HepG2 (cell line): ENCODE results near the gene RARS2. TPM values are rescaled to one million over a fixed set of nuclear protein-coding genes. Genes with fewer than 3 reads are reported as not detected.

Source experiments
- CAMTA2 ChIP-seq: sonication (generic); formaldehyde crosslinking; IDR thresholded peaks from 2 replicates; pipeline ENCODE4 v1.4.0; 2020; ENCODE audit warnings: mild to moderate bottlenecking, missing genetic modification reagents, borderline replicate concordance
- CCDC6 ChIP-seq: sonication (generic); formaldehyde crosslinking; IDR thresholded peaks from 2 replicates; pipeline ENCODE4 v1.8.1; 2022; ENCODE audit warnings: mild to moderate bottlenecking, missing genetic modification reagents, moderate library complexity
- HCFC1 ChIP-seq: fragments of 150-350 bp; IDR thresholded peaks from 2 replicates; pipeline ENCODE4 v1.6.1; 2014; ENCODE audit warnings: low read depth, low read length
- KAT2B ChIP-seq: fragments of 150-350 bp; IDR thresholded peaks from 2 replicates; pipeline ENCODE4 v1.6.1; 2014; ENCODE audit warnings: low read depth, low read length, borderline replicate concordance
- LCORL ChIP-seq, 2 experiments: fragments of 450-650 bp in 1 of 2; sonication (generic) in 1 of 2; formaldehyde crosslinking in 1 of 2; IDR thresholded peaks; 2 replicates each; pipeline versions ENCODE4 v1.5.0 to v1.6.1; 2017 to 2020; ENCODE audit warnings: antibody characterized with exemption in 1 of 2, missing genetic modification reagents in 1 of 2
- MAF1 ChIP-seq: sonication (generic); formaldehyde crosslinking; IDR thresholded peaks from 2 replicates; pipeline ENCODE4 v1.5.0; 2020; ENCODE audit warnings: missing genetic modification reagents, borderline replicate concordance
- NCOA1 ChIP-seq: sonication (generic); formaldehyde crosslinking; IDR thresholded peaks from 2 replicates; pipeline ENCODE4 v1.9.0; 2021; ENCODE audit warnings: missing genetic modification reagents
- NFYC ChIP-seq: IDR thresholded peaks from 2 replicates; pipeline ENCODE4 v1.6.1; 2016; ENCODE audit warnings: missing genetic modification reagents, missing compliant biosample characterization
- POLR2G ChIP-seq: fragments of 200-400 bp; formaldehyde crosslinking; IDR thresholded peaks from 2 replicates; pipeline ENCODE4 v1.6.1; 2018; ENCODE audit warnings: mild to moderate bottlenecking, low read depth, low read length, moderate library complexity
- TSC22D2 ChIP-seq: sonication (generic); formaldehyde crosslinking; IDR thresholded peaks from 2 replicates; pipeline ENCODE4 v1.5.1; 2020; ENCODE audit warnings: missing genetic modification reagents, mild to moderate bottlenecking, borderline replicate concordance
- ZNF367 ChIP-seq: sonication (generic); formaldehyde crosslinking; IDR thresholded peaks from 2 replicates; pipeline ENCODE4 v1.4.0; 2020; ENCODE audit warnings: missing genetic modification reagents, borderline replicate concordance
- ZSCAN21 ChIP-seq: sonication (generic); formaldehyde crosslinking; IDR thresholded peaks from 2 replicates; pipeline ENCODE4 v1.8.0; 2022; ENCODE audit warnings: mild to moderate bottlenecking, missing genetic modification reagents, moderate library complexity, borderline replicate concordance
- polyA plus RNA-seq, 8 experiments: library from polyadenylated mRNA; depleted of rRNA in 3 of 8; stranded (reverse) in 7 of 8; unstranded in 1 of 8; fragments of >200 nt; fragmentation: Illumina TruSeq in 4 of 8; extraction: Trizol in 4 of 8; gene quantifications; 2 replicates each; pipeline versions ENCODE4 v1.2.1 to v1.2.3, GENCODE V29; 2011 to 2016; ENCODE audit warnings: low read depth in 4 of 8, missing spikeins in 1 of 8, mixed read lengths in 1 of 8; ENCODE audit not compliant: insufficient read depth in 1 of 8
- total RNA-seq, 5 experiments: library from RNA; depleted of rRNA; stranded (reverse); fragments of >200 nt; fragmentation: Illumina TruSeq; extraction: Trizol; gene quantifications; 2 replicates each; pipeline ENCODE4 v1.2.3, GENCODE V29; 2016; ENCODE audit warnings: low read depth in 1 of 5
- TF ChIP-seq, protein P1 (sequence below): sonication (generic); formaldehyde crosslinking; IDR thresholded peaks from 2 replicates; pipeline ENCODE4 v1.5.0; 2020; ENCODE audit warnings: missing genetic modification reagents, mild to moderate bottlenecking, borderline replicate concordance
- TF ChIP-seq, protein P2 (sequence below): sonication (generic); formaldehyde crosslinking; IDR thresholded peaks from 2 replicates; pipeline ENCODE4 v1.4.0; 2020; ENCODE audit warnings: missing genetic modification reagents, borderline replicate concordance
- TF ChIP-seq, protein P3 (sequence below): IDR thresholded peaks from 2 replicates; pipeline ENCODE4 v1.6.1; 2016; ENCODE audit warnings: low read depth
- TF ChIP-seq, protein P4 (sequence below): sonication (generic); formaldehyde crosslinking; conservative IDR thresholded peaks from 2 replicates; pipeline ENCODE4 v1.4.0; 2020; ENCODE audit warnings: missing genetic modification reagents

The RARS2 gene
- total and polyA plus RNA-seq, 2 of the 13 experiments (the other 11 are each of a cell fraction or from before 2014, with no cell fraction given): 23.4 to 80.1 TPM

DNA sequence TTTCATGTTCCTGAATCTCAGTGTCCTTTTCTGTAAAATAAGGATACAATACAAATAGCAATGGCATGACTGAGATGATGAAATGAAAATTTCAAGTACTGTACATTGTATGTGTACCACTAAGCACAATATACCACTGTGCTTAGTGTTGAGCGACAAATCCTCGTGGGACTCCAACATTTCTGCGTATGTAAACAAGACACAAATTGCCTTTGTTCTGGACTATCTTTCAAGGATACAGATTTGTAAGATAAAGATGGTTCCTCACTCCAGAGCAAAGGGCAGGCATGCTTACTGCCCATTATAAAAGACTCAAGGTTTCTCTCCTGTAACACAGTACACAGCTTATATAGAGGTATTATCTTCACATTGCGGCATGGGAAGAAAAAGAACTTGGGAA, 6.0 kb downstream of the RARS2 start (continued):
- TF ChIP-seq, protein P1, sequence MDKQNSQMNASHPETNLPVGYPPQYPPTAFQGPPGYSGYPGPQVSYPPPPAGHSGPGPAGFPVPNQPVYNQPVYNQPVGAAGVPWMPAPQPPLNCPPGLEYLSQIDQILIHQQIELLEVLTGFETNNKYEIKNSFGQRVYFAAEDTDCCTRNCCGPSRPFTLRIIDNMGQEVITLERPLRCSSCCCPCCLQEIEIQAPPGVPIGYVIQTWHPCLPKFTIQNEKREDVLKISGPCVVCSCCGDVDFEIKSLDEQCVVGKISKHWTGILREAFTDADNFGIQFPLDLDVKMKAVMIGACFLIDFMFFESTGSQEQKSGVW: no peak
- TF ChIP-seq NCOA1 (no peak), NFYC (CRISPR knock-in tag) (no peak), TSC22D2 (CRISPR knock-in tag) (no peak), CAMTA2 (CRISPR knock-in tag) (no peak), CCDC6 (no peak), LCORL (IDR thresholded peaks at IDR 0.05) (no peak), LCORL (CRISPR knock-in tag; IDR thresholded peaks at IDR 0.05) (no peak; the same call in 1 of the 2 replicates), KAT2B (no peak), HCFC1 (no peak), POLR2G (no peak), MAF1 (no peak), ZNF367 (CRISPR knock-in tag) (no peak), ZSCAN21 (CRISPR knock-in tag) (no peak)
- TF ChIP-seq, protein P2, sequence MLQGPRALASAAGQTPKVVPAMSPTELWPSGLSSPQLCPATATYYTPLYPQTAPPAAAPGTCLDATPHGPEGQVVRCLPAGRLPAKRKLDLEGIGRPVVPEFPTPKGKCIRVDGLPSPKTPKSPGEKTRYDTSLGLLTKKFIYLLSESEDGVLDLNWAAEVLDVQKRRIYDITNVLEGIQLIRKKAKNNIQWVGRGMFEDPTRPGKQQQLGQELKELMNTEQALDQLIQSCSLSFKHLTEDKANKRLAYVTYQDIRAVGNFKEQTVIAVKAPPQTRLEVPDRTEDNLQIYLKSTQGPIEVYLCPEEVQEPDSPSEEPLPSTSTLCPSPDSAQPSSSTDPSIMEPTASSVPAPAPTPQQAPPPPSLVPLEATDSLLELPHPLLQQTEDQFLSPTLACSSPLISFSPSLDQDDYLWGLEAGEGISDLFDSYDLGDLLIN: no peak
- TF ChIP-seq, protein P3, sequence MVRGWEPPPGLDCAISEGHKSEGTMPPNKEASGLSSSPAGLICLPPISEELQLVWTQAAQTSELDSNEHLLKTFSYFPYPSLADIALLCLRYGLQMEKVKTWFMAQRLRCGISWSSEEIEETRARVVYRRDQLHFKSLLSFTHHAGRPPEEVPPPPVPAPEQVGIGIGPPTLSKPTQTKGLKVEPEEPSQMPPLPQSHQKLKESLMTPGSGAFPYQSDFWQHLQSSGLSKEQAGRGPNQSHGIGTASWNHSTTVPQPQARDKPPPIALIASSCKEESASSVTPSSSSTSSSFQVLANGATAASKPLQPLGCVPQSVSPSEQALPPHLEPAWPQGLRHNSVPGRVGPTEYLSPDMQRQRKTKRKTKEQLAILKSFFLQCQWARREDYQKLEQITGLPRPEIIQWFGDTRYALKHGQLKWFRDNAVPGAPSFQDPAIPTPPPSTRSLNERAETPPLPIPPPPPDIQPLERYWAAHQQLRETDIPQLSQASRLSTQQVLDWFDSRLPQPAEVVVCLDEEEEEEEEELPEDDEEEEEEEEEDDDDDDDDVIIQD (CRISPR knock-in tag): peak; percentile 74
- TF ChIP-seq, protein P4, sequence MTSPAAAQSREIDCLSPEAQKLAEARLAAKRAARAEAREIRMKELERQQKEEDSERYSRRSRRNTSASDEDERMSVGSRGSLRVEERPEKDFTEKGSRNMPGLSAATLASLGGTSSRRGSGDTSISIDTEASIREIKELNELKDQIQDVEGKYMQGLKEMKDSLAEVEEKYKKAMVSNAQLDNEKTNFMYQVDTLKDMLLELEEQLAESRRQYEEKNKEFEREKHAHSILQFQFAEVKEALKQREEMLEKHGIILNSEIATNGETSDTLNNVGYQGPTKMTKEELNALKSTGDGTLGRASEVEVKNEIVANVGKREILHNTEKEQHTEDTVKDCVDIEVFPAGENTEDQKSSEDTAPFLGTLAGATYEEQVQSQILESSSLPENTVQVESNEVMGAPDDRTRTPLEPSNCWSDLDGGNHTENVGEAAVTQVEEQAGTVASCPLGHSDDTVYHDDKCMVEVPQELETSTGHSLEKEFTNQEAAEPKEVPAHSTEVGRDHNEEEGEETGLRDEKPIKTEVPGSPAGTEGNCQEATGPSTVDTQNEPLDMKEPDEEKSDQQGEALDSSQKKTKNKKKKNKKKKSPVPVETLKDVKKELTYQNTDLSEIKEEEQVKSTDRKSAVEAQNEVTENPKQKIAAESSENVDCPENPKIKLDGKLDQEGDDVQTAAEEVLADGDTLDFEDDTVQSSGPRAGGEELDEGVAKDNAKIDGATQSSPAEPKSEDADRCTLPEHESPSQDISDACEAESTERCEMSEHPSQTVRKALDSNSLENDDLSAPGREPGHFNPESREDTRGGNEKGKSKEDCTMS: no peak
